SW480 (cell line): ENCODE results near the gene HNRNPF.
"Not testable (repeated sequence)": the region's sequence is repeated elsewhere in the genome, so short reads cannot be mapped to it uniquely, and the experiment has no call there.

Source experiments
- DNase-seq: peaks from one replicate; pipeline ENCODE4 v3.0.0-alpha.2; 2016; ENCODE audit warnings: low spot score

Gene HNRNPF

DNA sequence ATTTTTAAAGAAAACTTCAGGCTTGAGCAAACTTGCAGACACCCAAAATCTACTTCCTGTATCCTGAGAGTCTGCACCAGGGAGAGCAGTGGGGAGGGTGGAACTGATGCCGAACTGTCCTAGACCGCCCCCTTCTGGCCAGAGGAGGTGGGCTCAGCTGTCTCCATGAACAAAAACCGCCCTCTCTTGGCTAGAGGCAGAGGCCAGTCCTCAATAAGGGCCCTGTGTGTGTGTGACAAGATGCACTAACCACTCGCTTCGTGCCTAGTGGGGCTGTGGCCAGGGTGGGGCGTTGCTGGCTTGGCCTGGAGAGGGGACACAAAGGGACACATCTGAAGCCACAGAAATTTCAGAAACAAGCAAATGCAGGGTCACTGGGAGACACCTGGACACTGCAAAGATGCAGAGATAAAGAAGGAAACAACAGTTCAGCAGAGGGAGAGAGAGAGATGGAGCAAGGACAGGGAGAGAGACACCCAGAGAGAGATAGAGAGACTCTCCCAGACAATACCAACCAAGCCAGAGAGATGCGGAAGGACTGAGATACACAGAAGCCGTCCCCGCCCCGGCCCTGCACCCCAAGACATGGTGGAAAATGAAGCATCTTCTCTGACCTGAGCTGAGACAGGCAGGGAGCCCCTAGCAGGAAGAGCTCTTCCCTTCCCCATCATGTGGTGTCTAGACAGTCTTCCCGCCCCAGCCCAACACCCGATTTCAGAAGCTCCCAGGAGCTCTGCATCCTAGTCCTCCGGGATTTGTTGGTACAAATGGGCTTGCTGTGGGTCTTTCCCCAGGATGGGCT lies 60.3 kb downstream of the HNRNPF start:
- DNase-seq = peak; percentile 78

DNA sequence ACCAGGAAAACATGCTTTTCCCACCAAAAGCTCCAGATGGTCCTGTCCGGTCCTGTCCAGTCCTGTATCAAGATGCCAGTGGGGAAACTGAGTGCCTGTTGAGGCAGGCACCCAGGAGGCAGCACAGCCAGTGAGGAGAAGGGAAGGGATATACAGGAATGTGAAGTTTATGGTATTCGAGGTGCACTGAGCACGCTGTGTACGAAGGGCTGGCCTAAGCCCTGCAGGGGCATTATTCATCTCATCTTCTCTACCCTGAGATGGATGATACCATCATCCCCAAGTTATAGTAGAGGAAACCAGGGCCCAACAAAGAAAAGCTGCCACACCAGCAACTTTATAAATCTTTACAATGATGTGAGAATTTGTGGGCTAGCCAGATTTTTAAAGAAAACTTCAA lies 61.0 kb downstream of the HNRNPF start:
- DNase-seq = no peak

DNA sequence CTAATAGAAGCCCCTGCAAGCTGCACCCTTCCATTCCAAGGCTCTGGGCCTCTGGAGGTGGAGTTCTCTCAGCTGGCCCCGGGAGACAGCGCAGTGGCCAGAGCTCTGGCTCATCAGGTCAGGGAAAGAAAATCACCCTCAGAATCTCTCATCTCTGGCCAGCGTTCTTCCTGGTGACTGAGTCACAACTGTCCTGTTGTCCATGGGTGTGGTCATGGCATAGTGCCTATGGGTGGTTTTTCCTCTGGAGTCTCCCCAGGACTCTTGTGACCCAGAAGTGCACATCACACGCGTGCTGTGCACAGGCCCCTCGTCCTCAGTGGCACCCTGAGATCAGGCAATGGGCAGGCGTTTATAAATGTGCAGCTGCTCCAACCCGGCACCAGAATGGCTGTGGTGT lies 64.9 kb downstream of the HNRNPF start:
- no peak for DNase-seq

DNA sequence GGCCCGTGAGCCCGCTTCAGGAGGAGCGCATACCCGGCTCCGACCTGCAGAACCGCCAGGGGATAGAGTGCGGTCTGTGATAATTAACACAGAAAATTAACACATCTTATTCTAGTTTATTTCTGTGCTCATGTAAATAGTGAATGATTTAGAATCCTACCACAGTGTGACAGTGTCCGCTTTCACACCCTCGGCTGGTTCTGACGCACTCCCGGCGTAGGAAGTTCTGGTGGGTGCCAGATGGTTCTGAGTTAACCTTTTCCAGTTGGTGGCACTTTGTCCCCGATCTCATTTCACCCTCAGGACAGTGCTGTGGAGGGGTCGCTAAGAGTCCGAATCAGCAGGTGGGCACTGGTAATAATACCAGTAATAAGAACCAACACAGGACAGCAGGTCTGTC lies 65.9 kb downstream of the HNRNPF start:
- no peak for DNase-seq

DNA sequence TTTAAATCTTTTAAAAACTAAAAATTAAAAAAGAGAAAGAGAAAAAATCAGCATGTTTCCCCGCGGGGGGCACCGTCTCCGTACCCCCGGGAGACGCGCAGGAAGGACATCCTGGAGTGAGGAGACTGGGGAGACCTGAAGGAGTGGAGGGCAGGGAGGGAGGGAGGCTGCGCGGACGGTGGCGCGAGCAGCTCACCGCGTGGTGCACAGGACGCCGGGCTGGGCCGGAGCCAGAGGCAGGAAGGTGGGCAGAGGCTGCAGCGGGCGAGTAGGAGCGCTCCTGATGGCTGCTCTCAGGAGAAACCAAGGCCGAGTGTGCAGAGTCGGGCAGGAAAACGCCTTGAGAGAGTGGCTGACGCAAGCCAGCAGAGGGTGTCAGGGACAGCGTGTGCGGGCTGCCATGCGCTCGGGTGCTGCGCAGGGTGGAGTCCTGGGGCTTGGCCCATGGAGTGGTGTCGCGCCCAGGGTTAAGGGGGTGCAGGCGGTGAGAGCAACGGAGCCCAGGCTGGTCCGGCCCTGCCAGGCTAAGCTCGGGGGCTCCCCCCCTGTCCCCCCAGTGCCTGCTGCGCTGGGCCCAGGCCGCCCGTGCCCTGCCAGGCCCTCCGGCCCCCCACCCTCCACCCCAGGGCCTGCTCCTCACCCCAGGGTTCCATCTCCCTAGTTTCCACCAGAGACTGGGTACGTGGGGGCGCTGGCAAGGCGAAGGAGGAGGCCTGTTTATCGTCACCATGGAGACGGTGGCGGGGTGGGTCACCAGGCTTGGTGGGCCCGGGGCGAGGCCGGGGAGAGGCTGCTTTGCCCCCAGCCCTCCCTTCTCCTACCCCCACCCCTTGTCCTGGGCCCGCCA lies 66.5 kb downstream of the HNRNPF start:
- DNase-seq = no peak

DNA sequence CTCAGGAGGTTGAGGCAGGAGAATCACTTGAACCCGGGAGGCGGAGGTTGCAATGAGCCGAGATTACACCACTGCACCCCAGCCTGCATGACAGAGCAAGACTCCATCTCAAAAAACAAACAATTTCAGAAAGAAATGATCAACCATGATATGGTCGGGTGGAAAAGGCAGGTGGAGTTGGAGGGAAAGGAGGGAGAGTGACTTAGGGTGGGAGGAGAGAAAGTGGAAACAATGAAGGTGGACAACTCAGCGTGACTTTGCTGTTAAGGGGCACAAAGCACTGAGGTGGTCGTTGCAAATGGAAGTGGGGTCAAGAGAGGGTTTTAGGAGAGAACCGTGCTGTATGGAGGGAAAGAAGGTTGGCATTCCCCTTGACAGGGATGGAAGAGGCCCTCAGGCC lies 67.5 kb downstream of the HNRNPF start:
- DNase-seq = no peak

DNA sequence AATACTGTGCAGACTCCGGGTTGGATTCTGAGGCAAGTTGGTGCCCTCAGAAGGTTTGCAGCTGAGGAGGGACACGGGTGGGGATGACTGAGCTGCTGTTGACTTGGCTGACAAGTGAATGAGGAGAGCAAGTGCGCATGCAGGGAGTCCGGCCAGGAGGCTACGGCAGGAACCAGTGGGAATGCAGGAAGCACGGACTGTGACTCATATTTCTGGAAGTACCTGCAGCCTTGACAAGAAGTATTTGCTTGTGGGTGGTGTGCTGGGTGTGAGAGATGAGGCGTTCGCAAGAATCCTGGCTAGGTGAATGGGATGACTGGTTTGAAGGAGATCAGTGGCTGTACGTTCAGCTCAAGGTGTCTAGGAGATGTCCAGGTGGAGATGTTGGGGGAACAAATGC lies 68.4 kb downstream of the HNRNPF start:
- peak; percentile 66 for DNase-seq

GRCh38 chr10:43340101-43340500 lies 68.9 kb downstream of the HNRNPF start:
- DNase-seq = no peak

GRCh38 chr10:43339136-43339535 lies 69.8 kb downstream of the HNRNPF start:
- no peak for DNase-seq

- no peak for DNase-seq
Observed at GRCh38 chr10:43338117-43338516, 70.9 kb downstream of the HNRNPF start.

GRCh38 chr10:43337536-43337935 lies 71.5 kb downstream of the HNRNPF start:
- DNase-seq = not testable (repeated sequence)

GRCh38 chr10:43336641-43337318 lies 72.2 kb downstream of the HNRNPF start:
- DNase-seq = no peak

GRCh38 chr10:43336061-43336460 lies 72.9 kb downstream of the HNRNPF start:
- DNase-seq = no peak
